Activated CD8-positive, alpha-beta memory T cell treated with anti-CD3 and anti-CD28 coated beads, Interleukin-2, amount 50 U/mL, for 24 hours (primary cell): ENCODE results near the gene COBLL1.
"Not testable (repeated sequence)": the region's sequence is repeated elsewhere in the genome, so short reads cannot be mapped to it uniquely, and the experiment has no call there.

Experiments used
- DNase-seq: peaks from one replicate; pipeline ENCODE4 v3.0.0-alpha.2; 2020; ENCODE audit errors: extremely low read depth

COBLL1 gene

GRCh38 chr2:164859906-164860693 is 18.5 kb upstream of the COBLL1 start:
- not testable (repeated sequence) for DNase-seq

- DNase-seq, result no peak
Measured at GRCh38 chr2:164859251-164859818, 17.7 kb upstream of the COBLL1 start.

GRCh38 chr2:164852086-164852485 is 10.5 kb upstream of the COBLL1 start:
- no peak for DNase-seq

- no peak for DNase-seq
Measured at GRCh38 chr2:164850235-164850634, 8.6 kb upstream of the COBLL1 start.

GRCh38 chr2:164849506-164849905 is 7.9 kb upstream of the COBLL1 start:
- no peak for DNase-seq

GRCh38 chr2:164847981-164848741 is 6.5 kb upstream of the COBLL1 start:
- DNase-seq, result no peak

GRCh38 chr2:164847291-164847690 is 5.7 kb upstream of the COBLL1 start:
- DNase-seq, result no peak

- DNase-seq, result no peak
Measured at GRCh38 chr2:164846276-164846675, 4.7 kb upstream of the COBLL1 start.

- DNase-seq, result no peak
Measured at GRCh38 chr2:164843346-164843911, 1.8 kb upstream of the COBLL1 start.

GRCh38 chr2:164842624-164842966 is 972 bp upstream of the COBLL1 start:
- DNase-seq, result no peak

- DNase-seq, result no peak
Measured at GRCh38 chr2:164840930-164841718, 499 bp downstream of the COBLL1 start.

GRCh38 chr2:164840458-164840929 is 1.1 kb downstream of the COBLL1 start:
- no peak for DNase-seq

GRCh38 chr2:164839914-164840457 is 1.6 kb downstream of the COBLL1 start:
- DNase-seq, result no peak

GRCh38 chr2:164837807-164838206 is 3.8 kb downstream of the COBLL1 start:
- no peak for DNase-seq

- DNase-seq, result no peak
Measured at GRCh38 chr2:164836907-164837306, 4.7 kb downstream of the COBLL1 start.

- DNase-seq, result no peak
Measured at GRCh38 chr2:164835302-164835701, 6.3 kb downstream of the COBLL1 start.

- DNase-seq, result no peak
Measured at GRCh38 chr2:164831887-164832286, 9.7 kb downstream of the COBLL1 start.

- DNase-seq, result no peak
Measured at GRCh38 chr2:164831180-164831579, 10.4 kb downstream of the COBLL1 start.

- no peak for DNase-seq
Measured at GRCh38 chr2:164826293-164827243, 15.1 kb downstream of the COBLL1 start.

- no peak for DNase-seq
Measured at GRCh38 chr2:164824872-164825271, 16.8 kb downstream of the COBLL1 start.
